Ovary (tissue), 3 donors: ENCODE results near the gene FSTL5.

Experiments used
- EP300 ChIP-seq: sonication (generic); formaldehyde crosslinking; IDR thresholded peaks from one replicate; pipeline ENCODE4 v1.6.1; 2017; ENCODE audit warnings: antibody characterized with exemption
- POLR2A ChIP-seq: fragments of 450-650 bp; IDR thresholded peaks from one replicate; pipeline ENCODE4 v1.6.1; 2017; ENCODE audit warnings: antibody characterized with exemption, mild to moderate bottlenecking, moderate library complexity
- TF ChIP-seq, protein P1 (sequence below), 3 donors: fragments of 450-650 bp in 2 of 3; fragments of 200-600 bp in 1 of 3; IDR thresholded peaks; one replicate each; pipeline versions ENCODE4 v1.5.1 to v1.8.0; 2016 to 2022; ENCODE audit warnings: antibody characterized with exemption in 3 of 3, mild to moderate bottlenecking in 1 of 3
- donor health status: DM: no; HTN: no; CAD: no.

DNA sequence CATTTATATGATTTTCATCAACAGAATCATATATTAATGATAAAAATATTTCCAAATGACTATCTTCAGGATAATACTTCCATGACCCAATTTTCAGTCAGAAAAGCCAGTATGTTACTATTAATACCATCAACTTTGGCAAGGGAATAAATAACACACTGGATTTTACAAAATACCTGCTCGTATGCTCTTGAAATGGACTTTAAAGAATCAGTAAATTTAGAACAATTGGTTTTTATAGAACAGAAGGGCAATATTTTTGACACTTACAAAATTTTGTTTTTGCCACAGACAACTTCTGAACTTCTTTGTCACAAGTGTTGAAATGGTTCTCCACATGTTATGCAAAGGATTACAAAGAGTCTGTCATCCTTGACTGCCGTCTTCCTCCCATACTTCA, 700.4 kb downstream of the FSTL5 start:
- TF ChIP-seq POLR2A = no peak
- TF ChIP-seq, protein P1, sequence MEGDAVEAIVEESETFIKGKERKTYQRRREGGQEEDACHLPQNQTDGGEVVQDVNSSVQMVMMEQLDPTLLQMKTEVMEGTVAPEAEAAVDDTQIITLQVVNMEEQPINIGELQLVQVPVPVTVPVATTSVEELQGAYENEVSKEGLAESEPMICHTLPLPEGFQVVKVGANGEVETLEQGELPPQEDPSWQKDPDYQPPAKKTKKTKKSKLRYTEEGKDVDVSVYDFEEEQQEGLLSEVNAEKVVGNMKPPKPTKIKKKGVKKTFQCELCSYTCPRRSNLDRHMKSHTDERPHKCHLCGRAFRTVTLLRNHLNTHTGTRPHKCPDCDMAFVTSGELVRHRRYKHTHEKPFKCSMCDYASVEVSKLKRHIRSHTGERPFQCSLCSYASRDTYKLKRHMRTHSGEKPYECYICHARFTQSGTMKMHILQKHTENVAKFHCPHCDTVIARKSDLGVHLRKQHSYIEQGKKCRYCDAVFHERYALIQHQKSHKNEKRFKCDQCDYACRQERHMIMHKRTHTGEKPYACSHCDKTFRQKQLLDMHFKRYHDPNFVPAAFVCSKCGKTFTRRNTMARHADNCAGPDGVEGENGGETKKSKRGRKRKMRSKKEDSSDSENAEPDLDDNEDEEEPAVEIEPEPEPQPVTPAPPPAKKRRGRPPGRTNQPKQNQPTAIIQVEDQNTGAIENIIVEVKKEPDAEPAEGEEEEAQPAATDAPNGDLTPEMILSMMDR (IDR thresholded peaks at IDR 0.05) = no peak
- no peak for TF ChIP-seq EP300
